Upper lobe of right lung (tissue), 1 donor: ENCODE measurements around the gene NEK7. TPM values are rescaled to one million over a fixed set of nuclear protein-coding genes. Genes with fewer than 3 reads are reported as not detected.

Experiments used
- ATAC-seq: fragments of 200-7000 bp; cut with Tn5 transposase; one replicate; pipeline ENCODE4 v1.9.1; 2020; ENCODE audit warnings: mild to moderate bottlenecking, moderate library complexity
- DNase-seq: peaks from one replicate; pipeline ENCODE4 v3.0.0-alpha.2; 2020
- H3K27ac ChIP-seq: fragments of 200-600 bp; one replicate; pipeline ENCODE4 v1.8.0; 2022
- H3K27me3 ChIP-seq: fragments of 200-600 bp; one replicate; pipeline ENCODE4 v1.8.0; 2022; ENCODE audit warnings: mild to moderate bottlenecking
- H3K36me3 ChIP-seq: fragments of 200-600 bp; one replicate; pipeline ENCODE4 v1.8.0; 2022
- H3K4me1 ChIP-seq: fragments of 200-600 bp; one replicate; pipeline ENCODE4 v1.8.0; 2022
- H3K4me3 ChIP-seq: fragments of 200-600 bp; one replicate; pipeline ENCODE4 v1.8.0; 2022; ENCODE audit warnings: mild to moderate bottlenecking
- H3K9me3 ChIP-seq: fragments of 200-600 bp; one replicate; pipeline ENCODE4 v1.8.0; 2022
- intact Hi-C: fragments of 100-400 bp; cut with DNase I; formaldehyde crosslinking; loops from one replicate; pipeline ENCODE4 v1.11.0; 2022
- total RNA-seq: library from RNA; stranded (reverse); fragmentation: NEBNext Ultra II Directional; extraction: Animal tissue kit (Norgen Biotek cat#: 25700); gene quantifications from one replicate; pipeline ENCODE4 v1.2.1, GENCODE V29; 2021
- TF ChIP-seq, protein P1 (sequence below): fragments of 200-600 bp; IDR thresholded peaks from one replicate; pipeline ENCODE4 v1.8.0; 2022; ENCODE audit warnings: antibody characterized with exemption
- donor health status: DM: no; HTN: yes; CAD: no; lungs with severe emphysema.

Gene NEK7
- total RNA-seq, 1 donor from 2014 or later: 96.9 TPM

DNA sequence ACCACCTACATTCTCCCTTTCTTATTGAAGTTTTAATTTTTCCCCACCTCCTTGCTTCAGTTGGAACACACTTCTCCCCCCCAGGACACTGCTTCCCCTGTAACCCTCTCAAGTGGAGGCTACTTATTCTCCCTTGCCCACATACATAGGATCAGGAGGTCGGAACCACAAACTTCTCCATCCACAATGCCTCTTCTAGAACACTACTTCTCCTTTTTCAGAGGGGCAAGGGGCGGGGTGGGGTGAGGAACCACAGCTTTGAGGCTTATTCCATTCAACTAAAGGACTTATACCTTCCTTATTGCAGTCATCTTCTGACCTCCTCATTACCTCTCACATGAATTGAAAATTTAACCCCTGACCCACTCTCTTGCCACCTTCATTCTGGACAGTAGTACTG, 81.3 kb downstream of the NEK7 start:
- no peak overlapping the region for H3K27ac ChIP-seq
- peak; percentile 61 for DNase-seq
- ATAC-seq: peak; percentile 95
- H3K36me3 ChIP-seq: no peaks in the 10 kb centered on the region
- TF ChIP-seq, protein P1, sequence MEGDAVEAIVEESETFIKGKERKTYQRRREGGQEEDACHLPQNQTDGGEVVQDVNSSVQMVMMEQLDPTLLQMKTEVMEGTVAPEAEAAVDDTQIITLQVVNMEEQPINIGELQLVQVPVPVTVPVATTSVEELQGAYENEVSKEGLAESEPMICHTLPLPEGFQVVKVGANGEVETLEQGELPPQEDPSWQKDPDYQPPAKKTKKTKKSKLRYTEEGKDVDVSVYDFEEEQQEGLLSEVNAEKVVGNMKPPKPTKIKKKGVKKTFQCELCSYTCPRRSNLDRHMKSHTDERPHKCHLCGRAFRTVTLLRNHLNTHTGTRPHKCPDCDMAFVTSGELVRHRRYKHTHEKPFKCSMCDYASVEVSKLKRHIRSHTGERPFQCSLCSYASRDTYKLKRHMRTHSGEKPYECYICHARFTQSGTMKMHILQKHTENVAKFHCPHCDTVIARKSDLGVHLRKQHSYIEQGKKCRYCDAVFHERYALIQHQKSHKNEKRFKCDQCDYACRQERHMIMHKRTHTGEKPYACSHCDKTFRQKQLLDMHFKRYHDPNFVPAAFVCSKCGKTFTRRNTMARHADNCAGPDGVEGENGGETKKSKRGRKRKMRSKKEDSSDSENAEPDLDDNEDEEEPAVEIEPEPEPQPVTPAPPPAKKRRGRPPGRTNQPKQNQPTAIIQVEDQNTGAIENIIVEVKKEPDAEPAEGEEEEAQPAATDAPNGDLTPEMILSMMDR: no peak
- no peaks in the 10 kb centered on the region for H3K9me3 ChIP-seq
- no peaks in the 10 kb centered on the region for H3K27me3 ChIP-seq
- intact Hi-C loops: no loop called here
- H3K4me3 ChIP-seq: no peak overlapping the region
- peaks cover 14% of the 10 kb centered on the region for H3K4me1 ChIP-seq

DNA sequence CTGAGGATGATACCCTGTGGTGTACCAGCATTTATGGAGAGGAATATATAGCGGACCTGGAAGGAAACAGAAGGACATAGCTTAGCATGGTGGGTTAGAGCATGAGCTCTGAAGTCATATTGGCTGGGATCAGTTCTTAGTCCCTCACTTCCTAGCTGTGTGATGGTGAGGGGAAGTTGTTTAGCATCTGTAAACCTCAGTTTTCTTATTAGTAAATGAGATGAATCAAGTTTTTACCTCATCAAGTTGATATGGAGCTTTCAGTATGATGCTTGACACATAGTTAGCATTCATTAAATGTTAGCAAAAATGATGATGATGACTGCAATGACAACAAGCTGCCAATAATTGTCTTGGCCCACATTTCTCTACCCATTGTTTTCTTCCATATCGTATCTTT, 84.8 kb downstream of the NEK7 start:
- Histone ChIP-seq H3K9me3 (no peaks in the 10 kb centered on the region), H3K4me1 (no peaks in the 10 kb centered on the region), H3K36me3 (no peaks in the 10 kb centered on the region), H3K27ac (no peak overlapping the region), H3K27me3 (no peaks in the 10 kb centered on the region), H3K4me3 (no peak overlapping the region)
- no peak for ATAC-seq
- intact Hi-C loops: no loop called here
- TF ChIP-seq, protein P1: no peak
- DNase-seq: no peak

DNA sequence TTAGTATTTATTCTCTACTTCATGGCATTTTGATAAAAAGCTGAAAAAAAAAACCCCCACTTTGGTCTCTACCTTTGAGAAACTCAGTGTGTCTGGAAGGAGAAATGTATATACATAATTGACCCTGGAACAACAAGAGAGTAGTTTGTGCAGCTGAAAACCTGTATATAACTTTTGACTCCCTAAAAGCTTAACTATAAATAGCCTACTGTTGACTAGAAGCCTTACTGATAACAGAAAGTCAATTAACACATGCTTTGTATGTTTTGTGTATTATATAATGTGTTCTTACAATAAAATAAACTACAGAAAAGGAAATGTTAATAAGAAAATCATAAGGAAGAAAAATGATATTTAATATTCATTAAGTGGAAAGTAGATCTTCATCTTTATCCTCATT, 88.0 kb downstream of the NEK7 start:
- intact Hi-C loops: no loop called here
- TF ChIP-seq, protein P1: no peak
- no peak overlapping the region for H3K4me3 ChIP-seq
- ATAC-seq (no peak), DNase-seq (no peak)
- no peak overlapping the region for H3K27ac ChIP-seq
- no peaks in the 10 kb centered on the region for H3K36me3 ChIP-seq
- no peaks in the 10 kb centered on the region for H3K4me1 ChIP-seq
- H3K9me3 ChIP-seq: no peaks in the 10 kb centered on the region
- H3K27me3 ChIP-seq: no peaks in the 10 kb centered on the region

DNA sequence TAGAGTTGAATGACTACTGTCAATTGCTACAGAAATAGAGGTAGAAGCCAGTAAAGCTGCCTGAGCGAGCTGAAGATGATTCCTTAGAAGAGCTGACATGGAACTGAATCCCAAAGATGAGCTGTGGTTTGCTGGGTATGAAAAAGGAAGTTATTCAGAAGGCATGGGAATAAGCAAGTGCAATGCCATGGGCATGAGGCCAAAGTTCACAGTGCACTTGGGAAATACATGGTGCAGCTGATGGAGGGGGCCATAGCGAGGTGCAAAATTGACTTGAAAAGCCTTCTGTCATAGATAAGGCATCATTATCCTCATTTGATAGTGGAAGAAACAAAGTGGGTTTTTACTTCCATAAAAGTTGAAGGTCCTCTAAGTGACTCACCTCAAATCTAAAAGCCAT, 88.6 kb downstream of the NEK7 start:
- intact Hi-C loops: no loop called here
- Histone ChIP-seq H3K4me3 (no peak overlapping the region), H3K36me3 (no peaks in the 10 kb centered on the region), H3K4me1 (no peaks in the 10 kb centered on the region), H3K9me3 (no peaks in the 10 kb centered on the region), H3K27me3 (no peaks in the 10 kb centered on the region), H3K27ac (no peak overlapping the region)
- TF ChIP-seq, protein P1: no peak
- ATAC-seq (no peak), DNase-seq (no peak)

DNA sequence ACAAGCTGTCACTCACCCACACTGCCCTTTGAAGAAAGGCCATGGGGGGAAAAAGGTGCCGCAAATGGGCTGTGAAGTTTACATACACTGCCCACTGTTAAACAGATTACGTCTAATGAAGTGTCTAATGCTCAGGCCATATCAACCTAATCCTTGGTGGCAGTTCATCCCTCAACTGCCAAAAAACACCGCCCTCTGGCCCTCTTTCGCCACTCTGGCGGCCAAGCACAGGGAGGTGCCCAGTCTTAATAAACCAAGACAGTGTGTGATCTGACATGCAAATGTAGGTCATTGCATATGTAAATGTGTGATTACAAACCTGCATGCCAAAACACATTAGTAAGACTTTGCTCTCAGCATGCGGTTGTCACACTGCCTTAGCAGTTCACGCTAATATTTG, 89.5 kb downstream of the NEK7 start:
- TF ChIP-seq, protein P1: no peak
- no peaks in the 10 kb centered on the region for H3K9me3 ChIP-seq
- intact Hi-C loops: no loop called here
- H3K36me3 ChIP-seq: no peaks in the 10 kb centered on the region
- H3K4me1 ChIP-seq: no peaks in the 10 kb centered on the region
- no peaks in the 10 kb centered on the region for H3K27me3 ChIP-seq
- H3K27ac ChIP-seq: no peak overlapping the region
- ATAC-seq (no peak), DNase-seq (no peak)
- H3K4me3 ChIP-seq: no peak overlapping the region

DNA sequence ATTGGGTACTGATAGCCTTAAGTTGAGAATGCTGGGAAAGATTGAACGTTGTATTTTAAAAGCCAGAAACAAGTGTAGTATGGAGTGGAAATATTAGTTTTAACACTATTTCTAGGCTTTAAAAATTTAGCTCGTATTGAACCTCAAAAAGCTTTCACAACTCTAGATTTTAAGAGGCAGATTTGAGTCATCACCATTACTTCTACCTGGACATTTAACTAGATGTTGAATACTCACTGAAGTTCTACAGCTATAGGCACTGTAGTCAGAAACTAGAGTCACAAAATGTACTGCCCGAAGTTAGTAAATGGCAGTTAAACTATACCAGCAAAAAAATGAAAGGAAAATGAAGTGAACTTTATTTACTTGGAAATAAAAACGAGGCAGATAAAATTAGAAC, 96.5 kb downstream of the NEK7 start:
- ATAC-seq (no peak), DNase-seq (no peak)
- no peaks in the 10 kb centered on the region for H3K27me3 ChIP-seq
- TF ChIP-seq, protein P1: no peak
- no peak overlapping the region for H3K4me3 ChIP-seq
- H3K4me1 ChIP-seq: peaks cover 4% of the 10 kb centered on the region
- no peak overlapping the region for H3K27ac ChIP-seq
- intact Hi-C loops: no loop called here
- no peaks in the 10 kb centered on the region for H3K9me3 ChIP-seq
- no peaks in the 10 kb centered on the region for H3K36me3 ChIP-seq
